Activated T-cell treated with anti-CD3 and anti-CD28 coated beads for 48 hours (primary cell): ENCODE measurements around the gene PXK.
"Not testable (repeated sequence)": the region's sequence is repeated elsewhere in the genome, so short reads cannot be mapped to it uniquely, and the experiment has no call there.

Experiments
- DNase-seq: peaks from one replicate; pipeline ENCODE4 v3.0.0-alpha.2; 2020; ENCODE audit warnings: low read depth

The PXK gene

GRCh38 chr3:58421004-58421403 lies 88.3 kb downstream of the PXK start:
- DNase-seq: no peak

GRCh38 chr3:58422756-58423325 lies 90.1 kb downstream of the PXK start:
- no peak for DNase-seq

- no peak for DNase-seq
These were observed 91.9 kb downstream of the PXK start for GRCh38 chr3:58424613-58425012.

- no peak for DNase-seq
These were observed 93.1 kb downstream of the PXK start for GRCh38 chr3:58425782-58426181.

- no peak for DNase-seq
These were observed 95.1 kb downstream of the PXK start for GRCh38 chr3:58427661-58428361.

GRCh38 chr3:58429657-58430056 lies 97.0 kb downstream of the PXK start:
- no peak for DNase-seq

- no peak for DNase-seq
These were observed 100.2 kb downstream of the PXK start for GRCh38 chr3:58432905-58433304.

- peak; percentile 92 for DNase-seq
These were observed 100.9 kb downstream of the PXK start, which contains the start of gene PDHB for GRCh38 chr3:58433400-58434167. PDHB (minus strand) TSS chr3:58433832; CDS start chr3:58433809, 23 bp downstream.

- DNase-seq: no peak
These were observed 101.4 kb downstream of the PXK start for GRCh38 chr3:58434168-58434504.

- no peak for DNase-seq
These were observed 101.8 kb downstream of the PXK start for GRCh38 chr3:58434511-58434910.

GRCh38 chr3:58434990-58435389 lies 102.3 kb downstream of the PXK start:
- no peak for DNase-seq

GRCh38 chr3:58437276-58437675 lies 104.6 kb downstream of the PXK start:
- DNase-seq: not testable (repeated sequence)

GRCh38 chr3:58440996-58441355 lies 108.3 kb downstream of the PXK start:
- DNase-seq: not testable (repeated sequence)

GRCh38 chr3:58441514-58442450 lies 109.1 kb downstream of the PXK start:
- DNase-seq: no peak

- no peak for DNase-seq
These were observed 119.5 kb downstream of the PXK start for GRCh38 chr3:58452176-58452575.

- DNase-seq: no peak
These were observed 126.5 kb downstream of the PXK start for GRCh38 chr3:58459160-58459559.

- DNase-seq: no peak
These were observed 130.1 kb downstream of the PXK start for GRCh38 chr3:58462829-58463180.

- peak; percentile 74 for DNase-seq
These were observed 130.7 kb downstream of the PXK start for GRCh38 chr3:58463181-58463941.

GRCh38 chr3:58463942-58464271 lies 131.2 kb downstream of the PXK start:
- DNase-seq: no peak

- DNase-seq: no peak
These were observed 132.2 kb downstream of the PXK start for GRCh38 chr3:58464866-58465265.

- no peak for DNase-seq
These were observed 134.3 kb downstream of the PXK start for GRCh38 chr3:58466899-58467563.
